GM10266 (cell line): ENCODE data around the gene CDCP1.

ENCODE experiments used
- DNase-seq: peaks from one replicate; pipeline ENCODE4 v3.0.0; 2012; ENCODE audit errors: extremely low spot score
- TF ChIP-seq, protein P1 (sequence below): IDR thresholded peaks from 2 replicates; pipeline ENCODE4 v1.5.1; 2012; ENCODE audit warnings: mild to moderate bottlenecking, low read depth; ENCODE audit not compliant: control insufficient read depth, insufficient read depth; ENCODE audit errors: missing control alignments

Gene CDCP1

DNA sequence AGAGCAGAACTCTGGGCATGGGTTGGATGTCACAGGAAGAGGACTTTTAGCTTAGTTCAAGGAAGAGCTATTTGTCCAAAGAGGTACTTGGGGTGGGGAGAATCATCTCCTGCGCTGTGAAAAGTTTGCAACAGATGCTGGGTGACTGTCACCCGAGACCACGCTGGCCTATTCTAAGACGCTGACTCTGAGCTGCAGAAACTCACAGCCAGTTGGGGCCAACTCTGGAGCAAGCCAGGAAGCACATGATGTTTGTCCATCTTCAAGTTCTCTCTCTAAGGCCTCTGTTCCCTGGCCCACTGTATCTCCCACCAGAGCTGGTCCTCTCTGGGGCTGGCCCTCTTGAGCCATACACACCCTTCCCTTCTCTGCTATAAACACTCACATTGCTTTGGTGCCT is 17.9 kb upstream of the CDCP1 start:
- TF ChIP-seq, protein P1, sequence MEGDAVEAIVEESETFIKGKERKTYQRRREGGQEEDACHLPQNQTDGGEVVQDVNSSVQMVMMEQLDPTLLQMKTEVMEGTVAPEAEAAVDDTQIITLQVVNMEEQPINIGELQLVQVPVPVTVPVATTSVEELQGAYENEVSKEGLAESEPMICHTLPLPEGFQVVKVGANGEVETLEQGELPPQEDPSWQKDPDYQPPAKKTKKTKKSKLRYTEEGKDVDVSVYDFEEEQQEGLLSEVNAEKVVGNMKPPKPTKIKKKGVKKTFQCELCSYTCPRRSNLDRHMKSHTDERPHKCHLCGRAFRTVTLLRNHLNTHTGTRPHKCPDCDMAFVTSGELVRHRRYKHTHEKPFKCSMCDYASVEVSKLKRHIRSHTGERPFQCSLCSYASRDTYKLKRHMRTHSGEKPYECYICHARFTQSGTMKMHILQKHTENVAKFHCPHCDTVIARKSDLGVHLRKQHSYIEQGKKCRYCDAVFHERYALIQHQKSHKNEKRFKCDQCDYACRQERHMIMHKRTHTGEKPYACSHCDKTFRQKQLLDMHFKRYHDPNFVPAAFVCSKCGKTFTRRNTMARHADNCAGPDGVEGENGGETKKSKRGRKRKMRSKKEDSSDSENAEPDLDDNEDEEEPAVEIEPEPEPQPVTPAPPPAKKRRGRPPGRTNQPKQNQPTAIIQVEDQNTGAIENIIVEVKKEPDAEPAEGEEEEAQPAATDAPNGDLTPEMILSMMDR: no peak
- DNase-seq: no peak

DNA sequence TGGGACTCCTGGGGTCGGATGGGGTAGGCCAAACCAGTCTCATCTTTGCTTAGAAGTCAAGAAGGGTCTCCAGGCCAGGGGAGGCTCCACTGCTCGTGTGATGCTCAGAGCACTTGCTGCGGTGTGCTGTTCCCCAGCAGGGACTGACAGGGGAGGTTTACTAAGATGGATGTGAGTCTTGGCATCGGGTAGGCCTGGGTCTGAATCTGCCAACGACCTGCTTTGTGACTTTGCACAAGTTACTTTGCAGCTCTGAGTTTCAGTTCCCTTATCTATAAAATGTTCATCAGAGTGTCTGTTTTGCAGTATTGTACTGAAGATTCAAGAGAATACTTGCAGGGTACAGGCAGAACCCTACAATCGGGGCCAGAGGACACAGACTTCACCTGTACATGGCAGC is 17.3 kb upstream of the CDCP1 start:
- TF ChIP-seq, protein P1: no peak

DNA sequence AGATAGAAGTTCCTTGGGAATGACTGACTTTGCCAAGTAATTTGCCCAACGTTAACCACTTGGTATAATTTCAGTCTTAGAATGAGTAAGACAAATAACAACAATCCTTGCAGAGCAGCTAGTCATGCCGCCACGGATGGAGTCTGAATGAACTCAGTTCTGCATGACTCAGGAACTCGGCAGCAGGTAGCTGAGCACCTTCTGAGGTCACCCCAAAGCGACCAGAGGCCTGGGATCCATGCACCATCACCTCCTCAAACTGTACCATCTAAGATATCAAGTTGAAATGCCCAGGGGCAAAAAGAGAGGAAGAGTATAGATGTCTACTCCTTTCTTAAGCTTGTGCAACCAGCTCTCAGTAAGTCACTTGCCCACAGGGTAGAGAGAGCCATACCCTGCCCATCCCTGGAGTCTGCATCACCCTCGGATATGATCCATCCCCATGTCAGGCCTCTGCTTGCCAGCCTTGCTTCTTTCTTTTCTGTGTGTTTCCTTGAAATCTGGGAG is 8.5 kb upstream of the CDCP1 start:
- no peak for DNase-seq
- TF ChIP-seq, protein P1: no peak

More for the DNA sequence above, 17.3 kb upstream of the CDCP1 start:
- DNase-seq: no peak

DNA sequence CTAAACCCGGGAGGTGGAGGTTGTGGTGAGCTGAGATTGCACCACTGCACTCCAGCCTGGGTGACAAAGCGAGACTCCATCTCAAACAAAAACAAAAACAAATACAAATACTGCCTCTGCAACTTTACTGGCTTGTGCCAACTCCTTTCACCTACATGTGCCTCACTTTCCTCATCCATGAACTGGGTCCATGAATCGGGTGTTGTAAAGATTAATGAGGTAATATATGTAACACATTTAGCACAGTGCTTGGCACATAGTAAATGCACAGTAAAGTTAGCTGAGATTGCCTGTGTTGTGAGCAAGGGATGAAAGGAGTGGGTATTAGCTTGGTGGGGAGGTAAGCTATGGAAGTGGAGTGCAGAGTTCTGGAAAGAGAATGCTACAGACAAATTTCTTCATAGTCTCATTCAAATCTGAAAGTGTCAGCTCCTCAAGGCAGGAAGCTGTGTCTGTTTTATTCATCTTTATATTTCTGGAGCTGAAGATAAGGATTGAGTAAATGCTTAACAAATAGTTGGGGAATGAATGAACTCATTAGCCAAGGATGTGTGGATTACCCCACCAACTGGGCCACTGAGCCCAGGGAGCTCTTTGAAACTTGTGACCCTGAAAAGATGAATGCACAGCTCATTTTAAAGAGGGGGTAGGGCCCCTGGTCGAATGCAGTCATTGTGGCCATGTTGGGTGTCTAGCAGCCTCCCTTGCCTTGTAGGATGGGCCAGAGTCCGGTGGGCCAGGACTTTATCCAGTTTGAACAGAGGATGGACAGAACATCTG is 7.7 kb upstream of the CDCP1 start:
- no peak for DNase-seq
- TF ChIP-seq, protein P1: no peak

DNA sequence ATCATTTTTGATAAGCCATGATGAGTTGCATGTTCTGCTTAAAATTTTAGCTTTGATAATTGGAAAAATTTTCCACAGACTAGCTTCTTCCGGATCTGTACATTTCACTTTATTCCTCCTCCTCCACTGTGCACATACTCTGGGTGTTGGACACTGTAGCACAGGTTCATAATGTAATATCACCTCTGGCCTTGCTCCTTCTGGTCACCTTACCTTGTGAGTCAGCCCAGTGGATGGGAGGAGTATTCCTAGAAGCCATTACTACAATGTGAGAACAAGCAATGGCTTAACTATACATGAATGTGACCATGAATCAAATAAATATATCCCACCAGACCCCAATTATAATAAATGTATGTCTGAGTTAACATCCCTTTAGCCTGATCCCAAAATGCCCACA is 6.1 kb upstream of the CDCP1 start:
- TF ChIP-seq, protein P1: no peak
- DNase-seq: no peak

DNA sequence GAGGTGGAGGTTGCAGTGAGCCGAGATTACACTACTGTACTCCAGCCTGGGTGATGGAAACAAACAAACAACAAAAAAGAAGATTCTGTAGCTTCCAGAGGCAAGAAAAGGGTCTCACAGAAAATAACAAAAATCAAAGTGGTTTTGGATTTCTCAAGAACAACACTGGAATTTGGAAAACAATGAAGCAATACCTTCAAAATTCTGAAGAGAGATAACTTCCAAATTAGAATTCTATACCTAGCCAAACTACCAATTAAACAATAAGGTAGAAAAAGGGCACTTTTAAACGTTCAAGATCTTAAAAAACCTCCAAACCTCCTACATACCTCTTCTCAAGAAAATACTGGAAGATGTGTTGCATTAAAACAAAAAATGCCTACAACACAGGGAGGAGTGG is 4.9 kb upstream of the CDCP1 start:
- TF ChIP-seq, protein P1: no peak
- DNase-seq: no peak

DNA sequence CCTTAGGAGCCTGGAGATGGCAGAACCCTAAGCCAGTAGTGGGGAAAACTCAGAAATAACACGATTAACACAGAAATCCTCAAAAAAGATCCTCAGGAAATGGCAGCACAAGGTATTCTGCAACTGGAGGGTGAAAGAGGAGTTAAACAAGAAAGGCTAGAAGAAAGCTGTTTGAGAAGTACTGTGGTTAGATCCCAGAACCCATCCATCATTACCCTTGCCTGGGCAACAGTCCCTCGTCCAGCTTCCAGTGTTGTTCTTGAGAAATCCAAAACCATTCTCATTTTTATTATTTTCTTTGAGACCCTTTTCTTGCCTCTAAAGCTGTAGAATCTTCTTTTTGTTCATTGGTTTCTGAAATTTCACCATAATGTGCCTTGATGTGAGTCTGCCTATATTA is 2.7 kb upstream of the CDCP1 start:
- DNase-seq: no peak
- TF ChIP-seq, protein P1: no peak
